ENCODE results near the gene SP6.

The SP6 gene

GRCh38 chr17:47879028-47879585, 28.1 kb upstream of the SP6 start:
- no peak for DNase-seq (ENCODE audit: low spot score)

GRCh38 chr17:47878203-47879027, 27.5 kb upstream of the SP6 start:
- DNase-seq (ENCODE audit: low spot score) = no peak

- no peak for DNase-seq (ENCODE audit: low spot score)
Measured at GRCh38 chr17:47877368-47878034, 26.5 kb upstream of the SP6 start.

GRCh38 chr17:47875011-47875985, 24.3 kb upstream of the SP6 start:
- DNase-seq (ENCODE audit: low spot score) = no peak

GRCh38 chr17:47873200-47874090, 22.5 kb upstream of the SP6 start:
- no peak for DNase-seq (ENCODE audit: low spot score)

GRCh38 chr17:47872651-47873161, 21.7 kb upstream of the SP6 start:
- no peak for DNase-seq (ENCODE audit: low spot score)

GRCh38 chr17:47872019-47872650, 21.2 kb upstream of the SP6 start:
- DNase-seq (ENCODE audit: low spot score) = no peak

- no peak for DNase-seq (ENCODE audit: low spot score)
Measured at GRCh38 chr17:47871048-47871447, 20.1 kb upstream of the SP6 start.

- DNase-seq (ENCODE audit: low spot score) = no peak
Measured at GRCh38 chr17:47870056-47870455, 19.1 kb upstream of the SP6 start.

GRCh38 chr17:47869114-47869513, 18.2 kb upstream of the SP6 start:
- DNase-seq (ENCODE audit: low spot score) = no peak

GRCh38 chr17:47867813-47868533, 17.0 kb upstream of the SP6 start:
- no peak for DNase-seq (ENCODE audit: low spot score)

GRCh38 chr17:47866941-47867340, 16.0 kb upstream of the SP6 start:
- no peak for DNase-seq (ENCODE audit: low spot score)

GRCh38 chr17:47864791-47865216, 13.8 kb upstream of the SP6 start:
- no peak for DNase-seq (ENCODE audit: low spot score)

GRCh38 chr17:47862621-47863440, 11.9 kb upstream of the SP6 start:
- no peak for DNase-seq (ENCODE audit: low spot score)

- no peak for DNase-seq (ENCODE audit: low spot score)
Measured at GRCh38 chr17:47860386-47860785, 9.4 kb upstream of the SP6 start.

- DNase-seq (ENCODE audit: low spot score) = no peak
Measured at GRCh38 chr17:47857551-47858455, 6.8 kb upstream of the SP6 start.

GRCh38 chr17:47856830-47857229, 5.9 kb upstream of the SP6 start:
- no peak for DNase-seq (ENCODE audit: low spot score)

- no peak for DNase-seq (ENCODE audit: low spot score)
Measured at GRCh38 chr17:47855737-47856136, 4.8 kb upstream of the SP6 start.
